ENCODE results near the gene RHCG.

The RHCG gene

DNA sequence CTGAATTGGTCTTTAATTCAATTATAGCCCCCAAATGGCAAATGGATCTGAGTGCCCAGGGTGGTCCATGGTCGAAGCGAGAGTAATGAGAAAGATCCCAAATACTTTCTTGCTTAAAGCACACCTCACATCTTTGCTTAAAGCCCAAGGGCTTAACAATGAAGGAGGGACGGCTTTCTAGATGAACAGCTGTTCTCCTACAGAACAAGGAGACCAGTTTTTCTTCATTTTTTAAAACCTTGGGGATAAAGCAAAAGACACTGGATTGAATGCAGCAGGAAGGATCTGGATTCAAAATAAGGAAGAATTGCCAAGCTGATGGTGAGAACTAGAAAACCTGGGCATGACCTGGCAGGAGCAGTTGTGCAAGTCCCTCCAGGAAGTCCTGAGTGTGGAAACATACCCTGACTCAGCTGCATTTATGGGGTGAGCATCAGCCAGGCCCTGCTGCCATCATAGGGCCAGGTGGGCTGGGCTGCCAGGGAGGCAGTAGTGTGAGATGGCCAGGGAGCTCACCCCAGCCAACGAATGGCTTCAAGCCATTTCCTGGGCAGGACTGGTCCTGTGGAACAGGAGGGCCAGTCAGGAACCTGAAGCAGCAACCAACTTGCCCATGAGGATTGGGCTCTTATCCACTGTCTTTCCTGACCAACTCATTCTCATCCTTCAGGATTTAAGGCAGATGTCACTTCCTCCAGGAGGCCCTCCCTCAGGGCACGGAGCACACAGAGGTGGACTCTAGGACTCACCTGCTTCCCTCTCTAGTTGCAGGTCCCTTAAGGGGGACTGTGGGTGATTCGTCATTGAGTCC, 18.4 kb upstream of the RHCG start:
- Mint-ChIP-seq H3K27me3 (peaks cover 18% of the 10 kb centered on the region), H3K4me3 (no peak overlapping the region), H3K9me3 (no peaks in the 10 kb centered on the region), H3K27ac (no peak overlapping the region), H3K36me3 (no peaks in the 10 kb centered on the region), H3K4me1 (no peaks in the 10 kb centered on the region)

DNA sequence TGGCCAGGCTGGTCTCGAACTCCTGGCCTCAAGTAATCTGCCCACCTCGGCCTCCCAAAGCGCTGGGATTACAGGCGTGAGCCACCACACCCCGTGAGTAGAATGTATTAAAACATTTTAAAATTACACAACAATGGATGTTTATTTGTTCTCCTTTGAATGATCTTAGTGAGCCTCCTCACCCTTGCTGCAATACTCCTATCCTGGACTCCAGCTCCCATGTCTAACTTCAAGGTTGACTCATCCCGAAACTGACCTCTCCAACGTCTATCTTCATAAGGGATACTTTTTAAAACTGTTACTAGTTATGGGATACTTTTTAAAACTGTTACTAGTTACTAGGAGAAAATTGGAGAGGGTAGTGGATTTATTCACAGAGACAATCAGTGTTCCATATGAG, 17.8 kb upstream of the RHCG start:
- Mint-ChIP-seq H3K4me3 (no peak overlapping the region), H3K36me3 (no peaks in the 10 kb centered on the region), H3K27ac (no peak overlapping the region), H3K27me3 (peaks cover 18% of the 10 kb centered on the region), H3K4me1 (no peaks in the 10 kb centered on the region), H3K9me3 (no peaks in the 10 kb centered on the region)

DNA sequence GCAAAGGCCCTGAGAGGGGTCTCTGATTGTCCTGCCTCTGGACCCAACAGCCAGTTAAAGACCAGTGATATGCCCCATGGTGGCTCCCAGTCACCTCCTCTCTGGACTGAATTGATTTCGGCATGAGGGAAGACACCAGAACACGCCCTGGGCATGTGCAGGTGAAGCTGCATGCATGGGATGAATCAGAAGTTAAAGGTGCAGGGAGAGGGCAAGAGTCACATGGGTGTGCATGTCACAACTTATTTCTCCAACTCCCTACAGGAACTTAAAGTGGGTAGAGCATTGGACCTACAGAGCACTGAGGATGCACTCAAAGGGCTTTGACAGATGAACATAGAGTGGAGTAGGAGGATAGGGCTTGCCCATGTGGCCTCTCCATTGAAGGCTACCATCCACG, 16.9 kb upstream of the RHCG start:
- no peaks in the 10 kb centered on the region for H3K4me1 Mint-ChIP-seq
- no peaks in the 10 kb centered on the region for H3K36me3 Mint-ChIP-seq
- H3K27me3 Mint-ChIP-seq: peaks cover 18% of the 10 kb centered on the region
- H3K4me3 Mint-ChIP-seq: no peak overlapping the region
- no peak overlapping the region for H3K27ac Mint-ChIP-seq
- H3K9me3 Mint-ChIP-seq: no peaks in the 10 kb centered on the region

DNA sequence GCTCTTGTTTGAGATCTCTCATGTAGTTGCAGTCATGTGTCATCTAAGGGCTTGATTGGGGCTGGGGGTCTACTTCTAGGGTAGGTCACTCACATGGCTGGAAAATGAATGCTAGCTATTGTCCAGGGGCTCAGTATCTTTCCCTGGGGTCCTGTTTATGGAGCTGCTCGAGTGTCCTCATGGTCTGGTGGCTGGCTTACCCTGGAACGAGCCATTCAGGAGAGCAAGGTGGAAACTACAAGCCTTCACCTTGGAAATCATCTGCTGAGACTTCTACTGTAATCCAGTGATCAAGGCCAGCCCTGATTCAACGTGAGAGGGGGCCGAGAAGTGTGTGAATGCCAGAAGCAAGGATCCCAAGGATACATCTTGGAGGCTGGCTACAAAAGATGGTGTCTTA, 16.2 kb upstream of the RHCG start:
- no peaks in the 10 kb centered on the region for H3K36me3 Mint-ChIP-seq
- peaks cover 18% of the 10 kb centered on the region for H3K27me3 Mint-ChIP-seq
- no peaks in the 10 kb centered on the region for H3K9me3 Mint-ChIP-seq
- H3K4me1 Mint-ChIP-seq: no peaks in the 10 kb centered on the region
- no peak overlapping the region for H3K27ac Mint-ChIP-seq
- H3K4me3 Mint-ChIP-seq: no peak overlapping the region

DNA sequence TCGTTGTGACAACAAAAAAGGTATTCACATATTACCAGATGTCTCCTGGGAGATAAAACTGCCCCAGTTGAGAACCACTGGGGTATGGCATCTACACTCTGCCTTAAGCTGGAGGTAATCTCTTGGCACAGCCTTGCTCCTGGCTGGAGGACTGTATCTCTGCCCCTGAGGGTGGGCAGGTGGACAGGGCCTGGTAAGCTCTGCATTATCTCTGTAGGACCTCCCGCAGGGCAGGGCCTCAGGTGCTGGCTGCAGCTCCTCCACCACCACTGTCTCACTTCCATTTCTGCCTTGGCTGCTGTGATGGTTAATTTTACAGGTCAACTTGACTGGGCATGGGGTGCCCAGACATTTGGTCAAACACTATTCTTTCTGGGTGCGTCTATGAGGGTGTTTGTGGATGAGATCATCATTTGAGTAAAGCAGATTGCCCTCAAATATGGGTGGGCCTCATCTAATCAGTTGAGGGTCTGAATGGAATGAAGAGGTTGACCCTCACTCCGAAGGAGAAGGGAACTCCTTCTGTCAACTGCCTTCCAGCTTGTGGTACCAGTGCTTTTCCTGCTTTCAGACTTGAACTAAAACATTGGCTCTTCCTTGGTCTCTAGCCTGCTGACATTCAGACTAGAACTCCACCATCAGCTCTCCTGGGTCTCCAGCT, 9.8 kb upstream of the RHCG start:
- Mint-ChIP-seq H3K4me3 (no peak overlapping the region), H3K4me1 (no peaks in the 10 kb centered on the region), H3K9me3 (no peaks in the 10 kb centered on the region), H3K36me3 (peaks cover 2% of the 10 kb centered on the region), H3K27me3 (peaks cover 23% of the 10 kb centered on the region), H3K27ac (no peak overlapping the region)

DNA sequence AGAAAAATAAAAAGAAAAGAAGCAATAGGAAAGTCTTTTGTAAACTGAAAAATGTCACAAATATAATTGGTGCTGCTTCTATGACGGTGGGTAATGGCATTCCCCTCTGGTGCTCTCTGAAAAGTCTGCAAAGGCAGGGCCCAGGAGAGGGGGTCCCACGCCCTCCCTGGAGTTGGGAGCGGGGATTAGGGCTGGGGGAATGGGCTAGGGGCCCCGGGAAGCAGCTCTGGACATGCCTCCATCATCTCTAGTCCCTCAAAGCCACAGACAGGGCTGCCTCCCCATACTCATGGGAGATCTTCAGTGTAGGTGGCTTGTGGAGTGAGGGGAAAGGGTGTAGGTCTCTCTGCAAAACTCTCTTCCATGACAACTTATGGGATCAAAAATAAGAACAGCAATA, 7.8 kb upstream of the RHCG start:
- H3K9me3 Mint-ChIP-seq: no peaks in the 10 kb centered on the region
- no peak overlapping the region for H3K27ac Mint-ChIP-seq
- no peaks in the 10 kb centered on the region for H3K4me1 Mint-ChIP-seq
- peaks cover 25% of the 10 kb centered on the region for H3K27me3 Mint-ChIP-seq
- H3K36me3 Mint-ChIP-seq: peaks cover 2% of the 10 kb centered on the region
- no peak overlapping the region for H3K4me3 Mint-ChIP-seq

DNA sequence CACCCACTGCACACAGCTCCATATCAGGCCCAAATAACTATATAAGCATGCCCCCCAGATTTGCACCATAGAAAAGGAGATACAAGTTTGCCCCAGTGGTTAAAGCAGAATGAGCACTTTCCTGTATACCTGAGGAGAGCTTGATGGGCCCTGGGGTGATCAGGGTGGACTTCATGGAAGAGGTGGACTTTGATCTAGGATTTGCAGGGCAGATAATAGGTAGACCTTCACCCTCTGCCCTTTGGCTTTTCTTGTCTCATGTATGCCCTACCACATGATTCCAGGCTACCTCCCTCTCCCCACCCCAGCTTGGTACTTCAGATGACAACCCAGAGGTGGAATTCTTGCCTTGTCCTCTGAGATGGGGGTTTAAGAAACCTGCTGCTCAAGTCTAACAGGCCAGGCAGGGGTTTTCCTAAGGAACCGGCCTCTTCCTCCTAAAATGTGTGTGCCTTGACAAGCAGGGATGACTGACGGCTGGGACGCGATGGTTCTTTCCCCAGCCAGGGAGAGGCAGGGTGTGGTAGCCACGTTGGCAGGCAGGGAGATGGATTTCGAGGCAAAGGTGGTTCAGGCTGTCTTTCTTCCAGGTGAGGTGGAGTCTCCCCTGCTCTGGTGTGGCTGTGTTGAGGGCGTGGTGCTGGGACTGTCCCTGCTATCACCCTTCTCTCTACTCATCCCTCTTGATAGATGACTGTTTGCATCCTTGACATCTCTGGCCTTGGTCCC, 6.6 kb upstream of the RHCG start:
- Mint-ChIP-seq H3K4me1 (no peaks in the 10 kb centered on the region), H3K27me3 (peaks cover 32% of the 10 kb centered on the region), H3K9me3 (no peaks in the 10 kb centered on the region), H3K4me3 (no peak overlapping the region), H3K36me3 (peaks cover 2% of the 10 kb centered on the region), H3K27ac (no peak overlapping the region)

DNA sequence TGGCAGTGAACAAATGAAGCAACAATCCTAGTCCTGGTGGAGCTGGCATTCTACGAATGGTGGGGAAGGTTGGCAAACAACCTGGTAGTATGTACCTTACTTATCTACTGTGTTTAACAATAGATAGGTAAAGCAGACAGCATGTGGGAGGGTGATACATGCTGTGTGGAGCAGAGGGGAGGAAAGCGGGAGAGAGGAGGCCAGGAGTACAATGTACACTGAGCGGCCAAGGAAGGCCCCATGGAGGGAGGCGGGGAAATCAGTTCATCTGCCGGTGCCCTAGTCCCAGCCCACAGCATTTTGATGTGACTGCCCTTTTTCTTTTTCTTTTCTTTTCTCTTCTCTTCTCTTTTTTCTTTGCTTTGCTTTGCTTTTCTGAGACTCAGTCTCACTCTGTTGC, 5.3 kb upstream of the RHCG start:
- no peak overlapping the region for H3K4me3 Mint-ChIP-seq
- H3K4me1 Mint-ChIP-seq: no peaks in the 10 kb centered on the region
- no peak overlapping the region for H3K27ac Mint-ChIP-seq
- no peaks in the 10 kb centered on the region for H3K36me3 Mint-ChIP-seq
- H3K27me3 Mint-ChIP-seq: peaks cover 36% of the 10 kb centered on the region
- H3K9me3 Mint-ChIP-seq: no peaks in the 10 kb centered on the region

DNA sequence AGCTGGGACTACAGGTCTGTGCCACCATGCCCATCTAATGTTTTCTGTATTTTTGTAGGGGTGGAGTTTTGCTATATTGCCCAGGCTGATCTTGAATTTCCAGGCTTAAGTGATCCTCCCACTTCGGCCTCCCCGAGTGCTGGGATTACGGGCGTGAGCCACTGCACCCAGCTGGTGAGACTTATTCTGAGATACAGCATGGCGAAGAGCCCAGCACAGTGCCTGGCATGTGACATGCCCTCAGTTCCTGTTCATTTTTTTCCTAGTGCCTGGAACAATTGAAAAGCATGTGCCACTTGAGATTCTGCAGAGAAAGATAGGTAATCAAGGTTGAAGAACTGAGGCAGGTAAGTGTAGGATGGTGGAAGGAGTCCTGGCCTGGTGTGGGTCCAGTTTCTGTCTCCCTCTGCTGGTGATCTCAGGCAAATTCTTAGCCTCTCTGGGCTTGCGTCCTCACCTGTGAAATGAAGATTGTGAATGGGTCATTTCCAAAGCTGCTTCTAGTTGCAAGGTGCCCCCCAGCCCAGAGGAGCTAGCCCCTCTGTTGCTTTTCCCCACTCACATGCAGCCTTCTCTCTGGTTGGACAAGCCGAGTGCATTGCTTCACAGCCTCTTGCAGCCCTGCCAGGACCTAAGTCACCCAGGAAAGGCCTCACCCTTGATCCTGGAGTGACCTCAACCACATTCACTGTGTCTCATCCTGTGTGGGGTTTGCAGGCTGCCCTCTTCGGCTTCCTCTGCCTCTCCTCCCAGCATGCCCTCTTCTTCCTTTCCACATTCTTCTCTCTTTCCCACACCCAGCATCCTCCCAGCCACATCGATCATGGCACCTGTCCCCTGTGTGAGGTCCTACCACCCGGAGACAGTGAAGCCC, 4.3 kb upstream of the RHCG start:
- Mint-ChIP-seq H3K9me3 (no peaks in the 10 kb centered on the region), H3K27ac (no peak overlapping the region), H3K4me1 (peaks cover 6% of the 10 kb centered on the region), H3K27me3 (peaks cover 37% of the 10 kb centered on the region), H3K4me3 (no peak overlapping the region), H3K36me3 (no peaks in the 10 kb centered on the region)

DNA sequence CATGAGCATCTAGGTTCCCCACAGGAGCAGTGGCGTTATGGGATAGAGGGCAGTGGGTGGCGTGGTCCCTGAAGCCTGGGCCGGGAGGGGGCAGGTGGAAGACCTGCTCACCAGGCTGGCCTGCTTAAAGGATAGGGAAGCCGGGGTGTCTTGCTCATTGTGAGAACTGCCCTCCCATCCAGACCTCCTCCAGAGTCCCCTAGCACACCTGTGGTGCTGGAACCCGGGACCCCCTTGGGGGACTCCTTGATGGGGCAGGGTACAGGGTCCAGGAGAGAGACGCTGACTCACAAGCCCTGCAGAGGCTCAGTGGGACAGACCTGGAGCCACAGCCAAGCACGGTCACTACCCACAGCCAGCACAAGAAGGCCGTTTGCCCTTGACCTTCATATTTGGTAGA, 2.8 kb upstream of the RHCG start:
- Mint-ChIP-seq H3K36me3 (no peaks in the 10 kb centered on the region), H3K27me3 (peaks cover 37% of the 10 kb centered on the region), H3K27ac (no peak overlapping the region), H3K4me1 (peaks cover 9% of the 10 kb centered on the region), H3K4me3 (no peak overlapping the region), H3K9me3 (no peaks in the 10 kb centered on the region)

DNA sequence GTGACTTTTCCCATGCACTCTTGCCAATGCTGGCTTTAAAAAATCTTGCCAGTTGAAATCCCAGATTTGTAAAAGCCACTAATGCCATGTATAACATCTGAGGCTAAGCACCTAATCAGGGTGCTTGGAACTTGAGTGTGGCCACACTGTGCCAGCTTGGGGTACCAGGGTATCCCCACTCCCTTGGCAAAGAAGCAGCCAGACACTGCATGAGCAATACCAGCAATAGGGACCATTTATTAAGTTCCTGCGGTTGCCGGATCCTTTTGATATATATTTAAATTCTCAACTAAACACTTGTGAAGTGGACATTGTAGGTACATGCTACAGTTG, 2.2 kb upstream of the RHCG start:
- Mint-ChIP-seq H3K9me3 (no peaks in the 10 kb centered on the region), H3K4me3 (no peak overlapping the region), H3K27me3 (peaks cover 41% of the 10 kb centered on the region), H3K27ac (no peak overlapping the region), H3K36me3 (no peaks in the 10 kb centered on the region), H3K4me1 (peaks cover 9% of the 10 kb centered on the region)

DNA sequence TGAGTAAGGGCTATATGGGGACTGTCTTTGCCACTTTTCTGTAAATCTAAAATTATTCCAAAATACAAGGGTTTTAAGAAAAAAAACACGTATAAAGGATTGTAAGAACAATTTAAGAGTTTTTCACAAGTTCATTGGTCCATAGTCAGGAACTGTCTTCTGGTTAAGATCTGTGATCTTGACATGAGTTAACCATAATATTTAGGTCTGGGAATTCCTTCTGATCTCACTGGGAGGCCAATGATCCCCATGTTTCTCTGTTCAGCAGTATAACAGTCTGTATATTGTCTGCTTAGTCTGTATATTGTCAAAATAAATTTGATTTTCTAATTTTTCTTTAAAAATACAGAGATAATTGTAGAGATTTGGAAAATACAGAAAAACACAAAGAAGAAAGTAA, 848 bp upstream of the RHCG start:
- Mint-ChIP-seq H3K4me3 (no peak overlapping the region), H3K36me3 (no peaks in the 10 kb centered on the region), H3K27ac (no peak overlapping the region), H3K9me3 (no peaks in the 10 kb centered on the region), H3K27me3 (peaks cover 40% of the 10 kb centered on the region), H3K4me1 (peaks cover 9% of the 10 kb centered on the region)

DNA sequence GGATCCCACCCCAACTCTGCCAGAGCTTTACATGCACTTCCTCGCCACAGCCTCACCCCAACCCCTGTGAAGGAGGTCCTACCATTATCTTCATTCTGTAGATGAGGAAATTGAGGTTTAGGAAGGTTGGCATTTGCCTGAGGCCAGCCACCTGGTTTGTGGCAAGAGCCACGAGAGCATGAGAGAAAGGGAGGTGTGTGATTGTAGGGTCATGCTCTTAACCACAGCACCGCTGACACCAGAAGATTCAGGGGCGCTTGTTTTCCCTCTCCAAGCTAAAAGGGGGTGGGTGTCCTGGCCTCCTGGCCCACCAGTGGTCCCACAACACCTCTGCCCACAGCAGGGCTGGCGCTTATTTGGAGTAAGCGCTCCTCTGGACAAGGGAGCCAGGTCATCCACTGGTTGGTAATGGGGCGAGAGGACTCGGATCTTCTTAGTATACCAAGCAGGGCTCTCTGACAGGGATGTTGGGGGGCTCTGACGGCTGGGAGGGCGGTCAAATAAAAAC, 691 bp downstream of the RHCG start:
- Mint-ChIP-seq H3K36me3 (no peaks in the 10 kb centered on the region), H3K27me3 (peaks cover 37% of the 10 kb centered on the region)

DNA sequence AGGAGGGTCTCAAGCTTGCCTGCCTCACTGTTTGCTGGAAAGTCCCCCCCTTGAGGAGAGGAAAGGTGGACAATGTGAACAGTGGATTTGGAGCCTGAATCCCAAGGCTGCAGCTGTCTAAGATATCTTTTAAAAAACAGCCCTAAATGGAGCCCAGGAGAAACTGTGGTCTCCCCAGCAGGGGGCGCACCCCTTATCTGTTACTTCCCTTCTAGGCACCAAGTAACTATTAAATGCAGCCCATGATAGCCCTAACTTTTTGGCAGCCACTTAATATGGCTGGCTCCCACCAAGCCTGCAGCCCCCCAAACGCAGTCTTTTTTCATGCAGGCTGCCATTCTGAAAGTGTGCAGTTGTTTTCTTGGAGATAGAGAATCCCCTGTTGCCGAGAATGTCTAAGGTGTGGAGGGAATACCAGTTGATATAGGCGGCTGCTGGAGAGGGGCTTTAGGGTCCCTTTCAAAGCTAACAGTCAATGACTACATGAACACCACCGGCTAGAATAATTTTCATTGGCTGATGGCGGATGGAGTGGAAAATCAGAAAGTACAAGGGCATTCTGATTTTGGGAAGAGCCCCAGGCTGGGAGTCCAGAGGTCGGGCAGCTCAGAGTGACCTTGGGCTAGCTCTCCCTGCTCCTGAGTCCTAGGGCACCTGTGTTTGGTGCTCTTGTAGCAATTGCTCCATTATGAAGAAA, 1.3 kb downstream of the RHCG start:
- Mint-ChIP-seq H3K27me3 (peaks cover 35% of the 10 kb centered on the region), H3K4me3 (no peak overlapping the region)

More for the DNA sequence above, 691 bp downstream of the RHCG start:
- H3K4me1 Mint-ChIP-seq: peaks cover 9% of the 10 kb centered on the region
- H3K9me3 Mint-ChIP-seq: no peaks in the 10 kb centered on the region
- no peak overlapping the region for H3K4me3 Mint-ChIP-seq
- no peak overlapping the region for H3K27ac Mint-ChIP-seq

DNA sequence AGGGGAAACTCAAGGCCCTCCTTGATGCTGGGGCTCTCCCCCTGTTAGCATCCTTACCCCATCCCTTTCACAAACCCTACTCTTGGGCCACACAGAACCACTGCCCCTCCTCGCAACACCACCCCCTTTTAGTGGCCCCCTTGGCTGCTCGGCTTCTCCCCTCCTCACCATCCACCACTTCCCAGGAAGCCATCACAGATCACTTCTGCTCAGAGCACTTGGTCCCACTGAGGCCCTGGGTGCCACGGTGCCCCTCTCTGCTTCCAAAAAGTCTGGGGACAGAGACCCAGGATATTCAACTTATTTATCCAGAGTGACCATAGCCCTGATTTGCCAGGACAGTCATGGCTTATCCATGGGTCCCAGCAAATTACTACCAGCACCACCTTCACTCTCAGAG, 2.4 kb downstream of the RHCG start:
- peaks cover 35% of the 10 kb centered on the region for H3K27me3 Mint-ChIP-seq
- no peaks in the 10 kb centered on the region for H3K36me3 Mint-ChIP-seq
- no peaks in the 10 kb centered on the region for H3K9me3 Mint-ChIP-seq
- H3K27ac Mint-ChIP-seq: no peak overlapping the region
- no peak overlapping the region for H3K4me3 Mint-ChIP-seq
- H3K4me1 Mint-ChIP-seq: peaks cover 9% of the 10 kb centered on the region

More for the DNA sequence above, 1.3 kb downstream of the RHCG start:
- peaks cover 9% of the 10 kb centered on the region for H3K4me1 Mint-ChIP-seq
- H3K27ac Mint-ChIP-seq: no peak overlapping the region
- H3K36me3 Mint-ChIP-seq: no peaks in the 10 kb centered on the region
- no peaks in the 10 kb centered on the region for H3K9me3 Mint-ChIP-seq
